Measurements from ENCODE around the gene GMEB2. TPM values are rescaled to one million over a fixed set of nuclear protein-coding genes. Genes with fewer than 3 reads are reported as not detected.

The GMEB2 gene
- total RNA-seq, 3 donors from 2014 or later (not counting 1 experiment from before 2014, with no cell fraction given) = 11.7 to 15.1 (median 14.6) TPM

GRCh38 chr20:63658749-63659187, 31.9 kb upstream of the GMEB2 start:
- H3K9me3 Mint-ChIP-seq = no peaks in the 10 kb centered on the region
- ATAC-seq = peak in 1 of 3 donors; percentile 15
- no peak for DNase-seq
- peaks cover 5% of the 10 kb centered on the region for H3K36me3 ChIP-seq (ENCODE audit: control insufficient read depth, insufficient read depth, low read length)
- peaks cover 12% of the 10 kb centered on the region for H3K27me3 ChIP-seq (ENCODE audit: control insufficient read depth, insufficient read depth, low read length)
- H3K4me1 ChIP-seq (ENCODE audit: control insufficient read depth, insufficient read depth, low read length) = peaks cover 31% of the 10 kb centered on the region
- H3K27ac ChIP-seq (ENCODE audit: low read length) = peak overlapping the region; percentile 61
- H3K27me3 Mint-ChIP-seq (ENCODE audit: low read depth in 2 of 2) = peaks cover 0 to 6% of the 10 kb centered on the region in 2 donors
- peak overlapping the region; percentile 97 for H3K4me3 Mint-ChIP-seq
- peak overlapping the region; percentile 76 for H3K4me3 ChIP-seq (ENCODE audit: low read length)
- H3K4me1 Mint-ChIP-seq = peaks cover 22 to 29% of the 10 kb centered on the region in 2 donors
- 4% methylated on average over 25 of the region's 25 CpGs for WGBS (ENCODE audit: insufficient coverage)
- intact Hi-C loops (cut with micrococcal nuclease) = loop anchor here (1.0 to 5.0 kb wide), 2 partner anchors 121 to 207 kb away; partner anchors contain the start of genes PTK6 and TPD52L2
- TF ChIP-seq, protein P1, sequence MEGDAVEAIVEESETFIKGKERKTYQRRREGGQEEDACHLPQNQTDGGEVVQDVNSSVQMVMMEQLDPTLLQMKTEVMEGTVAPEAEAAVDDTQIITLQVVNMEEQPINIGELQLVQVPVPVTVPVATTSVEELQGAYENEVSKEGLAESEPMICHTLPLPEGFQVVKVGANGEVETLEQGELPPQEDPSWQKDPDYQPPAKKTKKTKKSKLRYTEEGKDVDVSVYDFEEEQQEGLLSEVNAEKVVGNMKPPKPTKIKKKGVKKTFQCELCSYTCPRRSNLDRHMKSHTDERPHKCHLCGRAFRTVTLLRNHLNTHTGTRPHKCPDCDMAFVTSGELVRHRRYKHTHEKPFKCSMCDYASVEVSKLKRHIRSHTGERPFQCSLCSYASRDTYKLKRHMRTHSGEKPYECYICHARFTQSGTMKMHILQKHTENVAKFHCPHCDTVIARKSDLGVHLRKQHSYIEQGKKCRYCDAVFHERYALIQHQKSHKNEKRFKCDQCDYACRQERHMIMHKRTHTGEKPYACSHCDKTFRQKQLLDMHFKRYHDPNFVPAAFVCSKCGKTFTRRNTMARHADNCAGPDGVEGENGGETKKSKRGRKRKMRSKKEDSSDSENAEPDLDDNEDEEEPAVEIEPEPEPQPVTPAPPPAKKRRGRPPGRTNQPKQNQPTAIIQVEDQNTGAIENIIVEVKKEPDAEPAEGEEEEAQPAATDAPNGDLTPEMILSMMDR (IDR thresholded peaks at IDR 0.05) = no peak
- peak overlapping the region; percentile 92 to 95 for H3K27ac Mint-ChIP-seq
- no peaks in the 10 kb centered on the region for H3K36me3 Mint-ChIP-seq
- no peaks in the 10 kb centered on the region for H3K9me3 ChIP-seq (ENCODE audit: control insufficient read depth, insufficient read depth, low read length)

DNA sequence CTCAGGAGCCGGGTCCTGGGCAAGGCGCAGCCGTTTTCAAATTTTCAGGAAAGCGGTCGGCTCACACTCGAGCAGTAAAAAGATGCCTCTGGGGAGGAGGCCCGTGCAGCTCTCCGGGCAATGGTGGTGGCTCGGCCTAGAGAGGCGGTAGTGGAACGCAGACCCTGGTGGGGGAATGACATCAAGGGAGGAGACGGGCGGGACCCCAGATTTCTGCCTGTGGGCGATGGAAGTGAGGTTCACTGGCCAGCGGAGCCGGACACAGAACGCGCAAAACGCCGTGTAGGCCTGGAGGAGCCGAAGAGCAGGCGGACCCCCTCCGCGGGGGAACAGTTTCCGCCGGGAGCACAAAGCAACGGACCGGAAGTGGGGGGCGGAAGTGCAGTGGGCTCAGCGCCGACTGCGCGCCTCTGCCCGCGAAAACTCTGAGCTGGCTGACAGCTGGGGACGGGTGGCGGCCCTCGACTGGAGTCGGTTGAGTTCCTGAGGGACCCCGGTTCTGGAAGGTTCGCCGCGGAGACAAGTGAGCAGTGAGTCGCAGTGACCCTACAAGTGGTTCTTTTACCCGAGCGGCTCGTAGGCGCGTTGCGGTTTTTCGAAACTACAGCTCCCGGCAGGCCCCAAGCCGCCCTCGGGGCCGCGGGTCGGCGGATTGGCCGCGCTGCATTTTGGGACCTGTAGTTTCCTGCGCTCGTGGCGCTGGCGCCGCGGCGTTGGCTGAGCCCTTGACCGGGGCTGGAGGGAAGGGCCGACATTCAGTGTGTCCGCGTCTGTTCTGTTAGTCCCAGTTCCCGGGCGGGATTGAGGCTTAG, 31.2 kb upstream of the GMEB2 start, which contains the start of gene RTEL1:
Gene RTEL1 (plus strand): TSS at position 376 of the 812 bp plus-strand sequence. CDS start 1,091 bp downstream, outside the sequence.
- intact Hi-C loops (cut with micrococcal nuclease) = loop anchor here (1.0 to 5.0 kb wide), 2 partner anchors 121 to 207 kb away; partner anchors contain the start of genes PTK6 and TPD52L2
- Histone ChIP-seq H3K4me1 (ENCODE audit: control insufficient read depth, insufficient read depth, low read length) (peaks cover 36% of the 10 kb centered on the region), H3K36me3 (ENCODE audit: control insufficient read depth, insufficient read depth, low read length) (peaks cover 5% of the 10 kb centered on the region), H3K9me3 (ENCODE audit: control insufficient read depth, insufficient read depth, low read length) (no peaks in the 10 kb centered on the region), H3K4me3 (ENCODE audit: low read length) (peak within 1 kb of the TSS; percentile 76), H3K27me3 (ENCODE audit: control insufficient read depth, insufficient read depth, low read length) (peaks cover 12% of the 10 kb centered on the region), H3K27ac (ENCODE audit: low read length) (peak within 1 kb of the TSS; percentile 61)
- peak; percentile 92 to 94 for DNase-seq
- 4% methylated on average over 73 of the region's 73 CpGs for WGBS (ENCODE audit: insufficient coverage)
- Mint-ChIP-seq H3K36me3 (no peaks in the 10 kb centered on the region), H3K9me3 (no peaks in the 10 kb centered on the region), H3K27ac (peak within 1 kb of the TSS; percentile 92 to 95), H3K4me1 (peaks cover 22 to 31% of the 10 kb centered on the region in 2 donors), H3K4me3 (peak within 1 kb of the TSS; percentile 97), H3K27me3 (ENCODE audit: low read depth in 2 of 2) (peaks cover 0 to 7% of the 10 kb centered on the region in 2 donors)
- TF ChIP-seq, protein P1 (IDR thresholded peaks at IDR 0.05) = no peak
- peak; percentile 89 to 92 (median 89) for ATAC-seq

GRCh38 chr20:63657260-63657936, 30.5 kb upstream of the GMEB2 start:
- Mint-ChIP-seq H3K4me1 (peaks cover 22 to 31% of the 10 kb centered on the region in 2 donors), H3K4me3 (peak overlapping the region; percentile 97), H3K27me3 (ENCODE audit: low read depth in 2 of 2) (peaks cover 0 to 7% of the 10 kb centered on the region in 2 donors), H3K9me3 (no peaks in the 10 kb centered on the region), H3K27ac (peak overlapping the region; percentile 92 to 95), H3K36me3 (no peaks in the 10 kb centered on the region)
- Histone ChIP-seq H3K27me3 (ENCODE audit: control insufficient read depth, insufficient read depth, low read length) (peaks cover 12% of the 10 kb centered on the region), H3K36me3 (ENCODE audit: control insufficient read depth, insufficient read depth, low read length) (peaks cover 3% of the 10 kb centered on the region), H3K4me1 (ENCODE audit: control insufficient read depth, insufficient read depth, low read length) (peaks cover 41% of the 10 kb centered on the region), H3K4me3 (ENCODE audit: low read length) (peak overlapping the region; percentile 76), H3K9me3 (ENCODE audit: control insufficient read depth, insufficient read depth, low read length) (no peaks in the 10 kb centered on the region), H3K27ac (ENCODE audit: low read length) (no peak overlapping the region)
- intact Hi-C loops (cut with micrococcal nuclease) = loop anchor here (5.0 kb wide), 1 partner anchor 120 kb away; the partner anchor contains the start of gene PTK6
- no peak for ATAC-seq
- DNase-seq = peak in 1 of 2 donors; percentile 26
- TF ChIP-seq, protein P1 (IDR thresholded peaks at IDR 0.05) = no peak
- WGBS (ENCODE audit: insufficient coverage) = 66% methylated on average over 31 of the region's 31 CpGs

All from natural killer cell (primary cell).